ENCODE data around the gene KMT2E.

DNA sequence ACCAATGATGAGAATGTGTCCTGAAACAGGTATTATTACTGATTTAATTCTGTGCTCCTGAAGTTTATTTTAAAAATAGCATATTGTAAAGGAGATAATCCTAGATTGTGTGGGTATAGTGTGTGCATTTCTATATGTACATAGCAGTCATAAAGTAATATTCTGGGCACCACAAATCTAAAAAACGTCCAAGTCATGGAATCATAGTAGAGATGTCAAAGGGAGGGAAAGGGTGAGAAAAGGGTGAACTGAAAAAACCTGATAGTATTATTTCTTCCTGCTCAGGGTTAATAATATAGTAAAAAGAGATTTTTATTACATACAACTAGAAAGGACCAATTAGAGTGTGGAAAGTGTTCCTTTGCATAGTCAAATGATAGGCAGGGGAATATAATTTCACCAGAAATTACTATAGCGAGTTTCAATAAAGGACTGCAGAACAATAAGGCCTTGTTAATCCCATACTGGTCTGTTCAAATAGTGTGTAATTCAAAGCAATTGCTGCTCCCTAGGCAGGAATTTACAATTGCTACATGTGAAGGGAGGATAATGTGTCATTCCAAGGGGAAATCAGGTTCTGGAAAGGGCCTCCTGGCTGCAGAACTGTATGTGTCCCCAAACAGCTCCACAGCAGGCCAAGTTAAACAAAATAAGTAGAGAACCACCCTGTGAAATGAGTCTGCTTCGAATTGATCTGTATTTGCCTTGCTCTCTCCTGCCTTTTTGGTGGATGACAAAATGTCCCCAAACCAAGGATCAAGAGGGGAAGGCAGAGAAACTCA, 42.5 kb upstream of the KMT2E start:
- TF ChIP-seq POLR2A (IDR thresholded peaks at IDR 0.05) = no peak
- TF ChIP-seq, protein P1, sequence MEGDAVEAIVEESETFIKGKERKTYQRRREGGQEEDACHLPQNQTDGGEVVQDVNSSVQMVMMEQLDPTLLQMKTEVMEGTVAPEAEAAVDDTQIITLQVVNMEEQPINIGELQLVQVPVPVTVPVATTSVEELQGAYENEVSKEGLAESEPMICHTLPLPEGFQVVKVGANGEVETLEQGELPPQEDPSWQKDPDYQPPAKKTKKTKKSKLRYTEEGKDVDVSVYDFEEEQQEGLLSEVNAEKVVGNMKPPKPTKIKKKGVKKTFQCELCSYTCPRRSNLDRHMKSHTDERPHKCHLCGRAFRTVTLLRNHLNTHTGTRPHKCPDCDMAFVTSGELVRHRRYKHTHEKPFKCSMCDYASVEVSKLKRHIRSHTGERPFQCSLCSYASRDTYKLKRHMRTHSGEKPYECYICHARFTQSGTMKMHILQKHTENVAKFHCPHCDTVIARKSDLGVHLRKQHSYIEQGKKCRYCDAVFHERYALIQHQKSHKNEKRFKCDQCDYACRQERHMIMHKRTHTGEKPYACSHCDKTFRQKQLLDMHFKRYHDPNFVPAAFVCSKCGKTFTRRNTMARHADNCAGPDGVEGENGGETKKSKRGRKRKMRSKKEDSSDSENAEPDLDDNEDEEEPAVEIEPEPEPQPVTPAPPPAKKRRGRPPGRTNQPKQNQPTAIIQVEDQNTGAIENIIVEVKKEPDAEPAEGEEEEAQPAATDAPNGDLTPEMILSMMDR (IDR thresholded peaks at IDR 0.05) = peak in 1 of 12 donors; percentile 33
